ENCODE measurements around the gene SH3BP1. TPM values are rescaled to one million over a fixed set of nuclear protein-coding genes. Genes with fewer than 3 reads are reported as not detected.
"Not testable (repeated sequence)": the region's sequence is repeated elsewhere in the genome, so short reads cannot be mapped to it uniquely, and the experiment has no call there.

The SH3BP1 gene
- total and polyA plus RNA-seq, 8 donors, result 2.0 to 9.3 (median 3.9) TPM

- Histone ChIP-seq H3K4me1 (peaks cover 0 to 7% (median 0%) of the 10 kb centered on the region in 3 donors), H3K27me3 (no peaks in the 10 kb centered on the region), H3K9me3 (no peaks in the 10 kb centered on the region), H3K4me3 (peak within 1 kb of the TSS; percentile 70 to 94 (median 85)), H3K27ac (peak within 1 kb of the TSS; percentile 24 to 71 (median 65)), H3K36me3 (peaks cover 0 to 20% (median 3%) of the 10 kb centered on the region in 3 donors)
- intact Hi-C loops (cut with DNase I), result loop anchor here in 1 of 3 donors (10.0 kb wide), 1 partner anchor 141 kb away; no protein-coding TSS in a partner anchor
- peak; percentile 79 to 93 (median 82) for DNase-seq
- no peak for FAIRE-seq
- WGBS, 2 donors, result 1 to 2% methylated on average over 61 to 62 of the region's 62 CpGs
- TF ChIP-seq, protein P1, sequence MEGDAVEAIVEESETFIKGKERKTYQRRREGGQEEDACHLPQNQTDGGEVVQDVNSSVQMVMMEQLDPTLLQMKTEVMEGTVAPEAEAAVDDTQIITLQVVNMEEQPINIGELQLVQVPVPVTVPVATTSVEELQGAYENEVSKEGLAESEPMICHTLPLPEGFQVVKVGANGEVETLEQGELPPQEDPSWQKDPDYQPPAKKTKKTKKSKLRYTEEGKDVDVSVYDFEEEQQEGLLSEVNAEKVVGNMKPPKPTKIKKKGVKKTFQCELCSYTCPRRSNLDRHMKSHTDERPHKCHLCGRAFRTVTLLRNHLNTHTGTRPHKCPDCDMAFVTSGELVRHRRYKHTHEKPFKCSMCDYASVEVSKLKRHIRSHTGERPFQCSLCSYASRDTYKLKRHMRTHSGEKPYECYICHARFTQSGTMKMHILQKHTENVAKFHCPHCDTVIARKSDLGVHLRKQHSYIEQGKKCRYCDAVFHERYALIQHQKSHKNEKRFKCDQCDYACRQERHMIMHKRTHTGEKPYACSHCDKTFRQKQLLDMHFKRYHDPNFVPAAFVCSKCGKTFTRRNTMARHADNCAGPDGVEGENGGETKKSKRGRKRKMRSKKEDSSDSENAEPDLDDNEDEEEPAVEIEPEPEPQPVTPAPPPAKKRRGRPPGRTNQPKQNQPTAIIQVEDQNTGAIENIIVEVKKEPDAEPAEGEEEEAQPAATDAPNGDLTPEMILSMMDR (IDR thresholded peaks at IDR 0.05), result no peak
- ATAC-seq, result peak; percentile 93 to 96 (median 96)
Measured at GRCh38 chr22:37686002-37686982, 46.8 kb downstream of the SH3BP1 start, which contains the start of gene NOL12. Gene NOL12 (plus strand): TSS chr22:37686343. CDS start chr22:37686393, 50 bp downstream.

DNA sequence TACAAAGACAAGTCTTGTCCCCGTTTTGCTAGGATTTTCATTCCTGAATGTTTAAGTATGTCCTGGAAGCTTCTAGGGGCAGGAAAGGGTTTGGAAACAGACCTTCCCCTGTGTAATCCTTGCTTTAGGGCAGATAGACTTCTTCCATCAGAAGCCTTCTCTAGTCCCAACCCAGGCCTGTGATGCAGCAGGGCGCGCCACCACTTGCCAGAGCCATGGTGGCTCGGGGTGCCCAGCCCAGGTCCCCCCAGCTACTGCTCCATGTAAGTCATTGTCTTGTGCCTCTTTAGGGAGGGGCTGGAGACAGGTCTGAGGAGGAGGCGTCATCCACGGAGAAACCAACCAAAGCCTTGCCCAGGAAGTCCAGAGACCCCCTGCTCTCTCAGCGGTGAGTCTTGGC lies 50.9 kb downstream of the SH3BP1 start:
- WGBS, 2 donors, result 87 to 93% methylated on average over 7 of the region's 7 CpGs
- Histone ChIP-seq H3K36me3 (peaks cover 0 to 34% (median 6%) of the 10 kb centered on the region in 3 donors), H3K27ac (no peak overlapping the region), H3K27me3 (no peaks in the 10 kb centered on the region), H3K4me1 (peaks cover 0 to 7% (median 0%) of the 10 kb centered on the region in 3 donors), H3K9me3 (no peaks in the 10 kb centered on the region), H3K4me3 (no peak overlapping the region)
- intact Hi-C loops (cut with DNase I), result no loop called here
- DNase-seq, result no peak
- FAIRE-seq, result no peak
- no peak for ATAC-seq
- TF ChIP-seq, protein P1 (IDR thresholded peaks at IDR 0.05), result no peak

DNA sequence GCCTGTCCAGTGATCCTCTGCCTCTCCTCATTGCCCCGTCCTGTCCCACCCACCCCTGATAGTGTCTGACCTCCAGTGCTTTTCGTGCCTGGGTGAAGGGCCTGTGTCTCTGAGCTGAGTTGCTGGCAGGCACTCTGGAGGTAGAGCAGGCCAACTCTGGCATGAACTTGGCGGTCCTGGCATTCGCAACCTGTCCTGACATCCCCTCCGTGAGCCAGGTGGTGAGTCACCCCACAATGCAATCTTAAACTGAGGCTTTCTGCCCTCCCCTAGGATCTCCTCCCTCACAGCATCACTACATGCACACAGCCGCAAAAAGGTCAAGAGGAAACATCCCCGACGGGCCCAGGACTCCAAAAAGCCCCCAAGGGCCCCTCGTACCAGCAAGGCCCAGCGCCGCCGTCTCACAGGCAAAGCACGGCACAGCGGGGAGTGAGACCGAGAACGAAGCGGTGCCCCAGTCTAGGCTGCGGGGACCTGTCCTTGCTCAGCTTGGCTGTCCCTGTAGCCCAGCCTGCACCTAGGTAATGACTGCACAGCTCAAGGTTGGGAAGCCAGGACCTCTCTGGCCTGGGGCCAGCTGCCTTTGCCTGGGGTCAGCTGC lies 51.5 kb downstream of the SH3BP1 start:
- DNase-seq (peak in 1 of 6 donors; percentile 24), ATAC-seq (no peak), FAIRE-seq (no peak)
- intact Hi-C loops (cut with DNase I), result no loop called here
- WGBS, 2 donors, result 93 to 98% methylated on average over 18 of the region's 18 CpGs
- no peak overlapping the region for H3K27ac ChIP-seq
- H3K4me1 ChIP-seq, result peaks cover 0 to 7% (median 0%) of the 10 kb centered on the region in 3 donors
- H3K36me3 ChIP-seq, result peaks cover 0 to 34% (median 6%) of the 10 kb centered on the region in 3 donors
- TF ChIP-seq, protein P1 (IDR thresholded peaks at IDR 0.05), result no peak
- no peaks in the 10 kb centered on the region for H3K9me3 ChIP-seq
- no peak overlapping the region for H3K4me3 ChIP-seq
- H3K27me3 ChIP-seq, result no peaks in the 10 kb centered on the region

- intact Hi-C loops (cut with DNase I), result no loop called here
- Histone ChIP-seq H3K4me1 (peaks cover 0 to 6% (median 0%) of the 10 kb centered on the region in 3 donors), H3K4me3 (no peak overlapping the region), H3K27ac (no peak overlapping the region), H3K9me3 (no peaks in the 10 kb centered on the region), H3K36me3 (peaks cover 0 to 34% (median 6%) of the 10 kb centered on the region in 3 donors), H3K27me3 (no peaks in the 10 kb centered on the region)
- no peak for FAIRE-seq
- TF ChIP-seq, protein P1 (IDR thresholded peaks at IDR 0.05), result no peak
- WGBS, 2 donors, result 87 to 91% methylated on average over 15 of the region's 15 CpGs
- no peak for ATAC-seq
- DNase-seq, result peak in 1 of 6 donors; percentile 36
Measured at GRCh38 chr22:37692627-37693285, 53.3 kb downstream of the SH3BP1 start.

GRCh38 chr22:37694131-37694530 lies 54.7 kb downstream of the SH3BP1 start:
- 92 to 95% methylated on average over 7 of the region's 7 CpGs for WGBS, 2 donors
- ATAC-seq; intact Hi-C loops (cut with DNase I); DNase-seq; FAIRE-seq; H3K27ac ChIP-seq; H3K9me3 ChIP-seq; H3K4me3 ChIP-seq; H3K4me1 ChIP-seq; H3K27me3 ChIP-seq: not testable (repeated sequence)
- H3K36me3 ChIP-seq, result peaks cover 0 to 26% (median 6%) of the 10 kb centered on the region in 3 donors

GRCh38 chr22:37696260-37696656 lies 56.8 kb downstream of the SH3BP1 start:
- H3K27me3 ChIP-seq; FAIRE-seq; H3K9me3 ChIP-seq; H3K4me1 ChIP-seq; ATAC-seq; H3K27ac ChIP-seq; intact Hi-C loops (cut with DNase I); H3K4me3 ChIP-seq; DNase-seq: not testable (repeated sequence)
- H3K36me3 ChIP-seq, result peaks cover 0 to 14% (median 4%) of the 10 kb centered on the region in 3 donors
- 20 to 32% methylated on average over 13 of the region's 13 CpGs for WGBS, 2 donors
